Vagina (tissue), 2 donors: ENCODE measurements around the gene PRSS57.

Experiments
- CTCF ChIP-seq, 3 experiments: fragments of 450-650 bp in 2 of 3; fragments of 200-600 bp in 1 of 3; sonication (generic) in 1 of 3; IDR thresholded peaks; one replicate each; pipeline ENCODE4 v1.5.1; 2017 to 2019; ENCODE audit warnings: antibody characterized with exemption in 3 of 3, mild to moderate bottlenecking in 2 of 3, moderate library complexity in 2 of 3
- POLR2A ChIP-seq, 2 donors: fragments of 450-650 bp; IDR thresholded peaks; one replicate each; pipeline ENCODE4 v1.6.1; 2017; ENCODE audit warnings: antibody characterized with exemption in 2 of 2, mild to moderate bottlenecking in 2 of 2, moderate library complexity in 2 of 2
- POLR2AphosphoS5 ChIP-seq, 2 donors: sonication (generic); formaldehyde crosslinking; IDR thresholded peaks; one replicate each; pipeline ENCODE4 v1.9.0; 2017; ENCODE audit warnings: antibody characterized with exemption in 2 of 2, mild to moderate bottlenecking in 2 of 2, low read depth in 1 of 2; ENCODE audit not compliant: insufficient read depth in 1 of 2

- TF ChIP-seq POLR2A (IDR thresholded peaks at IDR 0.05) (no peak), CTCF (IDR thresholded peaks at IDR 0.05) (no peak), POLR2AphosphoS5 (IDR thresholded peaks at IDR 0.05; ENCODE audit: insufficient read depth in 1 of 2, low read depth in 1 of 2) (no peak)
Measured at GRCh38 chr19:644363-644762, 50.9 kb downstream of the PRSS57 start.
